HG03571 (cell line): ENCODE results near the gene CD22.
"Not testable (repeated sequence)": the region's sequence is repeated elsewhere in the genome, so short reads cannot be mapped to it uniquely, and the experiment has no call there.

ENCODE experiments used
- ATAC-seq: cut with Tn5 transposase; IDR thresholded peaks from one replicate; pipeline ENCODE4 v1.9.1; 2021; ENCODE audit not compliant: unreplicated experiment

The CD22 gene

DNA sequence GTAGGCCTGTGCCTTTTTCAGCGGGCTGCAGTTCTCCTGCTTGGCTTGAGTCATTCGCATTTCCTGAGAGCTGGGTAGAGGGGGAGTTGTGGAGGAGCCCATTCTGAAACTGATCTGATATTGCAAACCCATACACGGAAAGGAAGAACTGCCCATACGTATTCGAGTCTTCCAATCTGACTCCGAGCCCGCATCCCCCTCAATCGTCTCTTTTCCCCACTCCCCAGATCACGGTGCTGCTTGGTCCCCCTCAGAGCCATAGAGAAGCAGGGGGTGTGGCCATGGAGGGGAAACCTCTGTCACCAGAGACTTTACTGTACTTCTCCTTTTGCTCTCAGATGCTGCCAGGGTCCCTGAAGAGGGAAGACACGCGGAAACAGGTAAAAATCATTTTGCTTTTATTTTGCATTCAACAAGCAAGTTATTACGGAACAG, at the start of gene CD22:
CD22 (plus strand) TSS at position 337 of the 435 bp plus-strand sequence. CDS start 2,854 bp downstream, outside the sequence.
- no peak for ATAC-seq

DNA sequence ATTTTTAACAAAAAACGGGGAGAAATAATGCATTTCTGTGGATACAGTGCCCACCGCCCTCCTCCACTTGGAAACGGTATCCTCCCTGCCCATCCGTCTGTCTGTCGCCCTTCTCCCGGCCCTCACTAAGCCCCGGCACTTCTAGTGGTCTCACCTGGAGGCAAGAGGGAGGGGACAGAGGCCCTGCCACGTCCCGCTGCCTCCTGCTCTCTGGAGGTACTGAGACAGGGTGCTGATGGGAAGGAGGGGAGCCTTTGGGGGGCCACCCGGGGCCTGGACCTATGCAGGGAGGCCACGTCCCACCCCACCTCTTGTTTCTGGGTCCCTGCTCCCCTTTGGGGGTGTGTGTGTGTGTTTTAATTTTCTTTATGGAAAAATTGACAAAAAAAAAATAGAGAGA, 49.6 kb upstream of the CD22 start:
- ATAC-seq: no peak

DNA sequence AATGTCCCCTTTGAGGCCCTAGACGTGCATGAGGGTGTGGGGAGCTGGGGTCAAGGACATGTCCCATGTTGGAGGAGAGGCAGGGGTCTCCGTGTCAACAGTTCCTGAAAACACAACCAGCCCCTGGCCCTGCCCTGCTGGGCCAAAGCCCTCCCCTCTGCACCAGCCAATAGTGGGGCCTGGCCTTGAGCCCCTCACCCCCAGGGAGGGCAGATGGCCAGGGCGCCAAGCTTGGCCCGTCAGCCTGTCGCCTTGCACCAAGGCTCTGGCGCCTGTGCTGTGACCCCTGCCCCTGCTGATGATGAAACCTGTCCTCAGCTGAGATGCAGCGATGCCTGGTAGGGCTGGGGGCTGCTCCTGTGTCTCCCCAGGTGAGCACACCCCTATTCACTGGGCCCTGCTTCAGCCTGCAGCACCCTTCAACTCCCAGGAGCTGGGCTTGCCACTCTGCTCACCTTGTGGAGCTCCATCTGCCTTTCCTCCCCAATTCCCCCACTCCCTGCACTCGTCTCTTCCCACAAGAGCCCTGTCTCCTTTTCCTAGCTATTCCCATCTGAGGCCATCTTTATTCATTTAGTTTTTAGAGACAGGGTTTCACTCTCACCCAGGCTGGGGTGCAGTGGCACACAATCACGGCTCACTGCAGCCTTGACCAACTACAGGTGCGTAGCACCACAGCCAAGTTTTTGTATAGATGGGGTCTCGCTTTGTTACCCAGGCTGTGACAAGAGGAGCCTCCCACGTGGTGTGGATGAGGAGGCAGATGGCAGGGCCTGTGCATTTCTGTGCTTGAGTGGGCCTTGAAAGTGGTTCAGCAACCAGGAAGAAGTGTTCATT, 48.8 kb upstream of the CD22 start:
- ATAC-seq: no peak

DNA sequence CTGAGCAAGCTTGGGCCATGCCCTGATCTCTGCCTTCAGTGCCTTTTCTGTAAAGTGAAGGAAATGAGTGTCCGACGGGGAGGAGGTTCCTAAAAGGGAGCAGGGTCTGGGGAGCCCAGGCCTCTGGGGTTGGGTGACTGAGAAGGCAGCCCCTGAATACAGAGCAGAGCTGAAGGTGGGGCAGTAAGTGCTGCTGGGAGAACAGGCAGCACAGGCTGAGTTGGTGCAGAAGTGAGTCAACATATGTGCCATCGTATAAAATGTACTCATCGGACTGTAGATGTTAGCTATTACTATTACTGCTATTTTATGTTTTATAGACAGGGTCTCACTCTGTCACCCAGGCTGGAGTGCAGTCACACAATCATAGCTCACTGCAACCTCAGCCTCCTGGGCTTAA, 47.7 kb upstream of the CD22 start:
- no peak for ATAC-seq

DNA sequence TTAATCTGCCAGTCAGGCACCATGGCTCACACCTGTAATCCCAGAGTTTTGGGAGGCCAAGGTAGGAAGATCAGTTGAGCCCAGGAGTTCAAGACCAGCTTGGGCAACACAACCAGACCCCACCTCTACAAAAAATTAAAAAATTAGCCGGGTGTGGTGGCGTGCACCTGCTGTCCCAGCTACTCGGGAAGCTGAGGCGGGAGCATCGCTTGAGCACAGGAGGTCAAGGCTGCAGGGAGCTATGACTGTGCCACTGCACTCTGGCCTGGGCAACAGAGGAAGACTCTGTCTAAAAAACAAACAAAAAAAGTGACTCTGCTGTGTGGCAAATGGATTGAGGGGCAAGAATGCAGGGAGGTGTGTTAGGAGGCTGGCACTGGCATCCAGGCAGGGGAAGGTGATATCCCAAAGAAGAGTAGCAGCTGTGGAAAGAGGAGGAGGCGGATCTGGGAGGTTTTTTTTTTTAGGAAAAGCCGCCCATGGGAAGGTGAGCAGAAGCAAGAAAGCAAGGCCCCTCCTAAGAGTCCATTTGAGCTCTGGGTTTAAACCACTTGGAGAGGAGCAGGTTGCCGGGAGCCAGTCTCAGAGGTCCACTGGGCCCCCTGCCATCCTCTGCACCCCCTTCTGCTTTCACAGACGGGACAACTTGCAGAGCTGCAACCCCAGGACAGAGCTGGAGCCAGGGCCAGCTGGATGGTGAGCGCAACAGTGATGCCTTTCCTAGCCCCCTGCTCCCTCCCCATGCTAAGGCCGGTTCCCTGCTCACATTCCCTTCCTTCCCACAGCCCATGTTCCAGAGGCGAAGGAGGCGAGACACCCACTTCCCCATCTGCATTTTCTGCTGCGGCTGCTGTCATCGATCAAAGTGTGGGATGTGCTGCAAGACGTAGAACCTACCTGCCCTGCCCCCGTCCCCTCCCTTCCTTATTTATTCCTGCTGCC, 44.6 kb upstream of the CD22 start:
- ATAC-seq: no peak

DNA sequence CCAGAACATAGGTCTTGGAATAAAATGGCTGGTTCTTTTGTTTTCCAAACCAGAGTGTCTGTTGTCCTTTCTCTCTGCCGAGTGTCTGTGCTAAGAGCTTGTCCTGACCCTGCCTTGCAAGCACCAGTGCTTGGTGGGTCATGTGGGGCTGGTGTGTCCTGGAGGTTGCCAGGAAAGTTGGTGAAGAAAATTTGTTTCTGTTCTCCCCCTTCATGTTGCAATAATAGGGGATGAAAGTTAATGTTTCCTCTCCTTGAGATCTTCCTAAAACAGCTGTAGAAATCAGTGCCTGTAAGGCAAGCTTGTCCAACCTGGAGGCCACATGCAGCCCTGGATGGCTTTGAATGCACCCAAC, 43.9 kb upstream of the CD22 start:
- no peak for ATAC-seq

DNA sequence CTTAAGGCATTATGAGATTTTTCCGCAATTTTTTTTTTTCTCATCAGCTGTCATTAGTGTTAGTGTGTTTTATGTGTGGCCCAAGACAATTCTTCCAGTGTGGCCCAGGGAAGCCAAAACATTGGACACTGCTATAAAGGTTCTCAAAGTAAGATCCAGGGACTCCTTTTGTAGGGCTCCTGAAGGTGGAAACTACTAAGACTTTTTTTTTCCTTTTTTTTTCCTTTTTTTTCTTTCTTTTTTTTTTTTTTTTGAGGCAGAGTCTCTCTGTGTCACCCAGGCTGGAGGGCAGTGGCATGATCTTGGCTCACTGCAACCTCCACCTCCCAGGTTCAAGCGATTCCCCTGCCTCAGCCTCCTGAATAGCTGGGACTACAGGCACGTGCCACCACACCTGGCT, 43.5 kb upstream of the CD22 start:
- ATAC-seq: not testable (repeated sequence)

DNA sequence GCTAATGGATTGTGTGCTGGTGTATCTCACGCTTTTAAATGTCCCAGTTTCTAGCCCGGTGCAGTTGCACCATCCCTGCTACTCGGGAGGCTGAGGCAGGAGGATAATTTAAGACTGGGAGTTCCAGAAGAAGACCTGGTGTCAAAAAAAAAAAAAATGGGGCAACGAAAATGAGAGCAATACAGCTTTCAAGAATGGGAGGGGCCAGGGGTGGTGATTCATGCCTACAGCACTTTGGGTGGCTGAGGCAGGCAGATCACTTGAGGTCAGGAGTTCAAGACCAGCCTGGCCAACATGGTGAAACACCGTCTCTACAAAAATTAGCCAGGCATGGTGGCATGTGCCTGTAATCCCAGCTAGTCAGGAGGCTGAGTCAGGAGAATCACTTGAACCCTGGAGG, 42.9 kb upstream of the CD22 start:
- ATAC-seq: not testable (repeated sequence)

DNA sequence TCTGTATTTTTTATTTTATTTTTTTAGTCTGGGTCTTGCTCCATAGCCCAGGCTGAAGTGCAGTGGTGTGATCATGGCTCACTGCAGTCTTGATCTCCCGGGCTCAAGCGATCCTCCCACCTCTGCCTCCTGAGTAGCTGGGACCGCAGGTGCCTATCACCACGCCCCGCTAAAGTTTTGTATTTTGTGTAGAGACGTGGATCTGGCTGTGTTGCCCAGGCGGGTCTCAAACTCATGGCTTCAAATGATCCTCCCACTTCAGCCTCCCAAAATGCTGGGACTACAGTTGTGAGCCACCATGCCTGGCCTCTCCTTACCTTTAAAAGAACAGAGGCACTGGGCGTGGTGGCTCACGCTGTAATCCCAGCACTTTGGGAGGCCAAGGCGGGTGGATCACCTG, 41.3 kb upstream of the CD22 start:
- ATAC-seq: no peak

DNA sequence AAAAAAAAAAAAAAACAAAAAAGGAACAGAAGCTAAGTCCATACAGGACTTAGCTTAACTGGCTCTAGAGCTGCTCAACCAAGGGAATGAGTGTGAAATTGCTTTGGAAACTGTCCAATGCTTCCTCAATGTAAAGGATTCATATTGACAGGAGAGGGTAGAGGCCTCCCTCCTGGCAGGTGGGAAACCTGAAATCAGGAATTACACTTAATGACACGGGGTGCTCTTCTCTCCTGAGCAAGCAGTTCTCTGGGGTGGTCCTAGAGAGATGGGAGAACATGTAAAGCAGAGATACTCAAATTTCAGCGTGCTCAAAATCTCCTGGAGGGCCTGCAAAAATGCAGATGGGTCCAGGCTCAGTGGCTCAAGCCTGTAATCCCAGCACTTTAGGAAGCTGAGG, 40.7 kb upstream of the CD22 start:
- ATAC-seq: no peak

DNA sequence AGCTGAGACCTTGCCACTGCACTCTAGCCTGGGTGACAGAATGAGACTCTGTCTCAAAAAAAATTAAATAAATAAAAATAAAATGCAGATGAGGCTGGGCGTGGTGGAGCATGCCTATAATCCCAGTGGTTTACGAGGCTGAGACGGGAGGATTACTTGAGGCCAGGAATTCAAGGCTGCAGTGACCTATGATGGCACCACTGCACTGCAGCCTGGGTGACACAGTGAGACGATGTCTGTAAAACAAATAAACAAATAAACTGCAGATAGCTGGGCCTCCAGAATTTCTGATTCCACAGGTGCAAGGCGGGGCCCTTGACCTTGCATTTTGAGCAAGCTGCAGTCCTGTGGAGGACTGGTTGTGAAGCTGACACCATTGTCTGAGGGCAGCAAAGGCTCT, 40.1 kb upstream of the CD22 start:
- no peak for ATAC-seq

DNA sequence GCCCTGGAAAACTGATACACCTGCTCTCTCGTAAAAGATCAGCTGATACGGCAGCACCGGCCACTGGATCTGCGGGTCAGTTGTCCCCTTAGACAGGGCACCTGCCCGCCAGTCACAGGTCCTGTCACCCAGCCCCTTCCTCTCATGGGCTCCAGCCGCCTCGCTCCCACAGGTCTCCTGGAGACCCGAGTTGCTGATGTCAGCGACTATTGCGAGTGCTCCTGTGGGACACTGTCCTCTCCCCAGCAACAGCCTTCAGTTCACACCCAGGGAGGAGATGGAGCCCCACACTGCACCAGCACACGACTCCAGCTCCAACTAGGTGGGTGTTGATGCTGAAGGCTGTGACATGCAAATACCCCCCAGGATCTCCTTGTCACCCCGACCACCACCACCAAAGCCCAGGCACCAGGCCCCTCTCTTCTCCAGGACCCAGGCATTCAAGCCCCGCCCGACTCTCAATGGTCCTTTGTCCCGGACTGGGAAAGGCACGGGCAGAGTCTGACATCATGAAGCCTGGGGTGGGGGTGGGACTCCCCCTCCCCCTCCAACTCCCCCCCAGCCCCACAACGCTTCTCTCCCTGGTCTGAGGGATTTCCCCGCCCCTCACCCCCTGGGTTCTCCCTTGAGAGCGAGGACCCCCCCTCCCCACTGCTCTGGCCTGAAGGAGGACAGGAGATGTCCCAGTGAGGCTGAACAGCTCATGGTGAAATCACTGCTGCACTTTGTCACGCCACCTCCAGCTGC, 38.4 kb upstream of the CD22 start:
- no peak for ATAC-seq

DNA sequence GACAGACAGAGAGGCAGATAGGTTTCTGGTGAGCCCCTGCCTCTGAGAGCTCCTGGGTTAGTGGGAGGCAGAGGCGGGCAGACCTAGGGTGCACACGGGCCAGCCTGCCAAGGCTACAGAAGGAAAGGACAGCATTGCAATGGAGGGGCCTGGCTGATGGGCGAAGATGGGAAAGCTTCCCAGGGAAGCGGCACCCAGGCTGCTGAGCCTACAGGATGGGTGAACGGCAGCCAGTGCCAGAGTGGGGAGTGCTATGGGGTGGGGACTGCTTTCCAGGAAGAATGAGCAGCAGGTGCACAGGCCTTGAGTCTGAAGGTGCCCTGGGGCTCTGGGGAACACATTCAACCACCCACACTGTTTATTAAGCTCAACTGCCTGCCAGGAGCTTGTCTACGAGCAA, 37.7 kb upstream of the CD22 start:
- ATAC-seq: no peak

DNA sequence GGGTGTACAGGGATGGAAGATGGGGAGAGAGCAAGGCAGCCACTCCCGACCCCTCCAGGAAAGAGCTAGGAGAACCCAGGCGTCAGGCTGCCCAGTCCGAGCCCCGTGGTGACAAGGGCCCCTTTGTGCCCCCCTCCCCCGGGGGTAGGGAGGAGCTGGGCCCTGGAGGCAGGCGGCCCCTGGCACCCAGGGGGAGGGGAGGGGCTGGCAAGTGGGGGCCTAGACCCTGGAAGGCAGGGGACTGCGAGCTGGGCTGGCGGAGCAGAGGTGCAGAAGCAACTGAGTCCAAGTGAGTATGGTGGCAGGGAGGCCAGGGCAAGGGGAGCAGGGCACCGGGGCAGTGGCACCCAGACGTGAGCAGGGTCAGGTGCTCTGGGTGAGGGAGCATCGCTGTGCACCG, 37.1 kb upstream of the CD22 start, which contains the start of gene MAG:
MAG (plus strand) TSS at position 246 of the 400 bp plus-strand sequence. CDS start 3,248 bp downstream, outside the sequence.
- no peak for ATAC-seq

DNA sequence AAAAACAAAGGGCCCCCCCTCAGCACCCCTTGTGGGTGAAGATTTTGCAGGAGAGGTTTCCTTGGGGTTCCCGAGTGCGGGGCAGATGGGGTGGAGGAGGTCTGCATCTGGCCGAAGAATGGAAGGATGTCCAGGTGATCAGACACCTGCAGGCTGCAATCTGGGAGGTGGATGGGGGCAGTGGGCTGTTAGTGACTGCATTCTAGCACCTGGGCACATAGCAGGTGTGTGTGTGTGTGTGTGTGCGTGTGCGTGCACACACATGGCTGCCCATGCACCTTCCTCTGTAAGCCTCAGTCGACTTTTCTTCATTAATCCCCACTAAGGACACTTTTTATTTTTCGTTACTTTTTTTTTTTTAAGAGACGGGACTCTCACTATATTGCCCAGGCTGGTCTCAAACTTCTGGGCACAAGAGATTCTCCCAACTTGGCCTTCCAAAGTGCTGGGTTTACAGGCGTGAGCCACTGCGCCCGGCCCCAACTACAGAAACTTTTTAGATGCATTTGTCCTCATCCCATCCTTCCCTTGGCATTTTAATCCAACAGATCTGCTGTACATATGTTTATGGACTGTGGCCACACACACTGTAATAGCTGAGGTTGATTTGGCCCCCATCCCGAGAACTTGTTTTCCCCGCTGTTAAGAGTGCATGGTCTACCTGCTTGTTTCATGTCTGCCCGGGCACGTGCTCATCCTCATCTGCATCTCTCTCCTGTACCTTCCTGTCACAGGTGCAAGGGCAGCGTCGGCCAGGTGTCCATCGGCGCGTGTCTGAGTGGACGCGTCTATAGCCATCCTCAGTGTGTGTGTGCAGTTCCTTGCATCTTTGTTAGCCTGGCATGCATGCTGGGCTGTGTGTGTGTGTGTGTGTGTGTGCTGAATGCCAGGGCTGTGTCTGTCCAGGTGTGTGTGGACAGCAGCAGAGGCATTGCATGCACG, 36.3 kb upstream of the CD22 start:
- ATAC-seq: no peak

DNA sequence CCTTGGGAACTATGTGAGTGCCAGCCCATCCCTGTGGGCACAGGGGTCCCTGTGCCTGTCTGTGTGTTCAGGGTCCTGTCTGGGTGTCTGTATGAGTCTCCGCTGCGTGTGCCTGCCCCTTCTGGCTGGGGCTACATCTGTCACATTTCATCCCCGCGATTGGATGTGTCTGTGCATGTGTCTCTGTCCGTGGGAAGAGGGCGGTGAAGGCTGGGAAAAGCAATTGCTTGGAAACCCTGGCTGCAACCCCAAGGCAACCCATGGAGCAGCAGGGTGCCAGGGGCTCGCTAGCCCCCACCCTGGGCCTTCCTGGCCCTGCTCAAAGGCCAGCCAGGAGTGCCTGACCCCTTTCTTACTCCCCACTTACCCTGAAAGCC, 35.6 kb upstream of the CD22 start:
- ATAC-seq: no peak

DNA sequence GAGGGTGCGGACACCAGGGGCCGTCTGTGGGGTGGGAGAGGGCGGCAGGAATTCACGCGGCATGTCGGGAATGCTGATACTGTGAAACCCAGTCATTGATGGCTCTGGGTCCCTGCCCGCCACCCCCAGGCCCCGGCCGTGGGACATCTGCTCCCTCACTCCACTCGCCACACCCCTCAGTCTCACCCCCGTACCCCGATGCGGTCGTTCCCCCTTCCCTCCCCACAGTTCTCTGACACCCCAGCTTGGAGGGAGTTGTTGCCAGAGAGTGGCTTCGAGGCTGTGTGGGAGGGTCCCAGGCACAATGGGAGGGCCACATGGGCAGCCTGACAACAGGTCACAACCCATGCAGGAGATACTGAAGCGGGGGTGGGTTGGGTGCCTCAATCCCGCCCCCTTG, 35.2 kb upstream of the CD22 start:
- ATAC-seq: no peak

DNA sequence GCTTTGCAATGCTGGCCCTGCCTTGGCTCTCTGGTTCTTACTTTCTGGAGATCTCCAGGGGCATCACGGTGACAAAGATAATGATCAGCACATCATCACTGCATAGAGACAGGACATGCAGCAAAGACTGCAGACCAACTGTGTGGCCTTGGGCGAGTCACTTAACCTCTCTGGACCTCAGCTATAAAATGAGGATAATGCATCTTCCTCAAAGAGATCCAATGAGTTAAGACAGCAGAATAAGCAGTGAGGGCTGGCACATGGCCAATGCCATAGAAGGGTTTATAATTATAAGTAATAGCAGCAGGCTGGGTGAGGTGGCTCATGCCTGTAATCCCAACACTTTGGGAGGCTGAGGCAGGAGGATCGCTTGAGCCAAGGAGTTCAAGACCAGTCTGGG, 34.7 kb upstream of the CD22 start:
- no peak for ATAC-seq

DNA sequence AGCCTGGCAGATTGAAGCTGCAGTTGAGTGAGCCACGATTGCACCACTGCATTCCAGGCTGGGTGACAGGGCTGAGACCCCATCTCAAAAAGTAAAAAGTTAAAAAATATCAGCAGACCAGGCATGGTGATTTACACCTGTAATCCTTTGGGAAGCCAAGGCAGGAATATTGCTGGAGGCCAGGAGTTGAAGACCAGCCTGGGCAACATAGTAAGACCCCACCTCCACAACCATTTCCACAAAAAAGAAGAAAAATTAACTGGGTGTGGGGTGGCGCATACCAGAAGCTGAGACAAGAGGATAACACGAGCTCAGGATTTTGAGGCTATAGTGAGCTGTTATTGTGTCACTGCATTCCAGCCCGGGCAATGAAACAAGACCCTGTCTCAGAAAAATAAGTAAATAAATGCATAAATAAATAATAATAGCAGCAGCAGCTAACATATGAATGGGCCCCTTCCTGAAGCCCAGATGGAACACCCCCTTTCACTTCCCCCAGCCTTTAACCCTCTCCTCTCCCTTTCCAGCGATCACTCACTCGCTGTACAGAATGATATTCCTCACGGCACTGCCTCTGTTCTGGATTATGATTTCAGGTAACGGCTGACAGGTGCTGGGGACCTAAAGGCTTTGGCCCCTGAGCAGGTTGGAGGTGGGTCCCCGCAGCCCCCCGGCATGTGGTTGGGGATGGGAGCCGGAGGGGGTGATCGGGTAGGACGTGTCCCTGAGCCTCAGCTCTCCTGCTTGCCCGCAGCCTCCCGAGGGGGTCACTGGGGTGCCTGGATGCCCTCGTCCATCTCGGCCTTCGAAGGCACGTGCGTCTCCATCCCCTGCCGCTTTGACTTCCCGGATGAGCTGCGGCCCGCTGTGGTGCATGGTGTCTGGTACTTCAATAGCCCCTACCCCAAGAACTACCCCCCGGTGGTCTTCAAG, 33.9 kb upstream of the CD22 start:
- no peak for ATAC-seq
